GM19238 (cell line): ENCODE data around the gene MYOM3.

Source experiments
- DNase-seq: peaks from one replicate; pipeline ENCODE4 v3.0.0; 2011; ENCODE audit warnings: low spot score; ENCODE audit not compliant: insufficient read length

Gene MYOM3

GRCh38 chr1:24111996-24112779 is at the start of gene MYOM3:
MYOM3 (minus strand) TSS chr1:24112135; CDS start chr1:24108636, 3,499 bp downstream.
- DNase-seq = peak; percentile 39

- DNase-seq = no peak
Observed at GRCh38 chr1:24161270-24161669, 49.3 kb upstream of the MYOM3 start.

DNA sequence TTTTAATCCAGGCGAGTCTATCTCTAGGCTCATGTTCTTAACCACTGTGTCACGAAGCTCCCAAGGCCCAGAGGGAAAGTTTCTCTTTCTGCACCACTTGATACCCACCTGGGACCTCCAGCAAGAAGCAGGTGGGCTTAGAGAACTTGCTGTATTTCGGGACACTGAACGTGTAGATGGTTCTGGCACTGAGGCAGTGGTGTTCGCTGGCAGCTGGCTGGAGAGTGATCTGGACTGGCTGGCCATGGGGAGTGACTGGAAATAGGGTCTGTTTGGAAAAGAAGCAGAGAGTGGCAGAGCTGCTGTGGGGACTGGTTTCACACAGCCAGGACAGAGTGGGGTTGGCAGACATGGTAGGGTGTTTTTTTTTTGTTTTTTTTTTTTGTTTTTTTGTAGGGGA is 47.4 kb upstream of the MYOM3 start:
- no peak for DNase-seq

DNA sequence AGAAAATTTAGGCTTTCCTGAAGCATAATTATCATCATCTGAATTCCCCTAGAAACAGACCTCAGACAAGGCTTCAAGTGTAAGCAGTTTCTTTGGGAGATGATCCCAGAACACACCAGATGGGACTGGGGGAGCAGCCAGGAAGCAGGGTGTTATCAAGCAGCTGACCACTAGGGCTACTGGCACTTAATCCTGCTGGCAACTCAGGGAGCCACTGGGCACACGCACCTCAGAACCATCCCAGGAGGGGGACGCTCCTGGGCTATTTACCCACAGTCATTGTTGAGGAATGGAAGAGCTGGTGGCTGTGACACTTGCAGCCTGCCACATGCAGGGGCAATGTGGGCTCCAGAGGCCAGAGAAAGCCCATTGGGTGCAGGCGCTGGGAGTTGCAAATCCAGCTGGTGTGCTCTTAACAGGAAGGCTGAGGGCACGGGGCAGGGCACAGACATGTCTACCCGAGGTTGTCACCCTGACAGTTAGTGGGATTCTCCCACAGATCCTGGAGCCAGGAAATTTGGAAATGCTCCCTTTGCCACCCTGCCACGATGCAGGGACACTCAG is 46.1 kb upstream of the MYOM3 start:
- no peak for DNase-seq

DNA sequence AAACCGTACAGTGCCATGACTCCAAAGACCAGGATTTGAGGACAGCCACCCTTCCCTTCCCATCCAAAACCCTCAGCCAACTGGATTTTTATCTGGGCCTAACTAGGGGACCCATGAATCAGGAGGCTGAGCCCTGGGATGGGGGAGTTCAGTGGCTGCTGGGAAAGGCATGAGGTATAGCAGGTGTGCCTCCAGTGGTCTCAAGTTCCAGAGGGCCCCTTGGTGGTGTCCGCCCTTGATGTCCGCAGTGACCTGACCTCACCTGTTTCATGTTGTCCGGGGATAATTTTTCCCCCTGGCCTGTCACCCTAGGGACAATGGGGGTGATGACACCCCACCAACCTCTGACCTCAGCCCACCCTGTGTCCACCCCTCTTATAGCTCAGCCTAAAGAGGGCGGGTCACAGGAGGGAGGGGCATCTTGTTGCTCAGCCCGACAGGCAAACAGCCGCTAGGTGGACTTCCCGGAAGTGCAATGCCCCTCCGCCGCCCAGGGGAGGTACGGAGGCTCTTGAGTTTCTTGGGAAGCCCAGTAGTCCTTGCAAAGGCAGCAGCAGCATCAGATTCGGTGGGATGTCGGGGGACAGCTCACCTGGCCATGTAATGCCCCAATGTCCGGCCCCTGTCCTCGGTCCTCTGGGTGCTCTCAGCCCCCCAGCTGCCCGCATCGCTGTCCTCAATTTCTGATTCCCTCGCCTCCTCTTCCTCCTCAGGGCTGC is 44.8 kb upstream of the MYOM3 start:
- no peak for DNase-seq

DNA sequence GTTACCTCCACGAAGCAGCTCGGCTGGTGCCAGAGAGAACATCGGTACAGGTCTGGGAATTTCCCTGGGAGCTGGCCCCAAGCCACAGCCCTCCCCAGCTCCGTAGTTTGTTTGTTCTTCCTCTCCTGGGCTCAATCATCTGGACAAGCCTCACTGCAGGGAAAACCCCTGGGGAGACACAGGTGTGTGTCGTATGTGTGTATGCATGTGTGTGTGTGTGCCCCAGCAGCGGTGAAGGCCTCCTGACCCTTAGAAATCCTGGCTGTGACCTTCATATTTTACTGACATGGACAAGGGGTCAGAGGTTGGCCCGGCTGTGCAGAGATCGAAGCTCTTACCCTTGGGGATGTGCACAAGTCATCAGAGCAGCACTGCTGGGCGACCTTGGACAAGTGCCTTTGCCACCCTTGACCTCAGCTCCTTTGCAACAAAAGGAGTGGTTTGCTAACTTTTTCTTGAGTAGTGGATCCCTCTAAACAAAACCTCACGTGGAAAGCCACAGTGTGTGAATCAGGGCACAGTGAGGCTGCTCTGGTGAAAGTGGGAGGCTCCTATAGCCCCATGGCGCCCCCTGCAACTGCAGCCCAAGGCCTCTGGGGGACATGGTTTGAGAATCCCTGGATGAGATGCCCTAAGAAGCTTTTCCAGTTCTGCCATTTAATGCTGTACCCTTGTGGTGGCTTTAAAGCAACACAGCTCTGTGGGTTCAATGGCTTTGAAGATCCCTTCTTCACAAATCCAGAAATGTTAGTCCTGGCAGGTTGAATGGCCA is 43.3 kb upstream of the MYOM3 start:
- no peak for DNase-seq

DNA sequence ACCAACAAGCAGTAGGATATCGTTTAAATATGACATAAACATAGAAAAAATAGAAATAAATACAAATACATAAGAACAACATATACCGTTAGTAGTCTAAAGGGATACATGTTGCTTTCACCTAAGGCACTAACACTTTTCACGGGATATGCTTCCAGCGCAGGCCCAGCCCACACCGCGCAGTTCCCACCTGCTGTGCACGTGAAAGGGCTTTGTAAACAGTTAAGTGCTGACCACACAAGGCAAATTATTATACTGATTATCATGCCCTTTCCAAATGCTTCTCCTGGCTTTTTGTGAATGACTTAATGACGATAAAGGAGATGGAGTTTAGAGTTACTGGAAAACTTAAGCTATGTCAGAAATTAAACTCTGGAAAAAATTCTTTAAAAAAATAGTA is 42.3 kb upstream of the MYOM3 start:
- DNase-seq = no peak

DNA sequence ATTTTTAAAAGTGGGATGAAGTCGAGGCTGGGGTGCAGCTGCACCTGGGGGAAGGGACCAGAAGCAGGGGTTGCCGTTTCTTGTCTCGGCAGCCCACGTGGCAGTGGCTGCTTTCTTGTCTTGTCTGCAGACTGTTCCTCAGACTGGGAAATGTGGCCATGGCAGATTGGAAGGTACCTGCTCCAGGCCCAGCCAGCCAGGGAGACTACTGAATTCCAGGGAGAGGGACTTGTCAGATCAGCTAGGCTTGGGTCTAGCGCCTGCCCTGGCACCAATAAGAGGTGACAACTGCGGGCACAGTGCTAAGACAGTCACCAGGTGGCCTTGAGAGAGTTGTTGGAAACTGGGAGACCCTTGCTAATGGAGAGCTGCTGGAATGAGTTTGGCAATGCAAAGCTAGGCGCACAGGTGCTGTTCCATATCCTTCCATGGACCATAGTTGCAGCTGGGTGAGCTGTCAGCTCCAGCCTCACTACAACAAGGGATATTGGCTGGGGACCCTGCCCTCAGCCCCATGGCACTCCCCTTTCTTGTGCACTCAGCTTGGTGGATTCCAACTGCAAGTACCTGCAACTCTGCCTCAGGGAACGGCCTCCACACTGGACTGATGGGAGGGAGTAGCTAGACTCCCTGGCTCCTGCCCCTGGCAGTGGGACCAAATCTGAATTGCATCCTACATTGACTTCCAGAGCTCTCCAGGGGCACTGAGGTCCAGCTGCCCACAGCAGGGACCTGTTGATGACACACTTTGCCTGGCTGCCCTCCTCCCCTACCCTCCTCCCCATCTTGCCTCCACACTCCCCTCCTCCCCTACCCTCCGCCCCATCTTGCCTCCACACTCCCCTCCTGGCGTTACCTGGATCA is 40.9 kb upstream of the MYOM3 start:
- DNase-seq = no peak

DNA sequence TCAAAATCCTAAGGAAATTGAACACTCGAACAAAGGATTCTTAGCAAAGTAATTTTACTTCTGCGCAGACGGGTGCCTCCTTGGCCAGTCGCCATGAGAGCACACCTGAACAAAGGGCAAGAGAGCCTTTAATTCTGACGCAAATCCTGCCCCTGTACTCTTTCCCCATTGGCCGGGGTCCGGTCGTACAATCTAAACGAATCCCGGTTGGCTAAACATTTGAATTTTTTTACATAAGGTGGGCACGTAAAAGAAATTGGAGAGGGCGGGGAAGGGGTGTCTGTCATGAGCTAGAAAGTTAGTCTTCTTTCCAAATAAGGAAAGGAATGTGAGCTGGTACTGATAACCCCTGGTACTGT is 39.2 kb upstream of the MYOM3 start:
- DNase-seq = no peak

- DNase-seq = peak; percentile 77
Observed at GRCh38 chr1:24150234-24151174, 38.6 kb upstream of the MYOM3 start.

GRCh38 chr1:24149866-24150233 is 37.9 kb upstream of the MYOM3 start:
- no peak for DNase-seq

- no peak for DNase-seq
Observed at GRCh38 chr1:24147816-24148215, 35.9 kb upstream of the MYOM3 start.

DNA sequence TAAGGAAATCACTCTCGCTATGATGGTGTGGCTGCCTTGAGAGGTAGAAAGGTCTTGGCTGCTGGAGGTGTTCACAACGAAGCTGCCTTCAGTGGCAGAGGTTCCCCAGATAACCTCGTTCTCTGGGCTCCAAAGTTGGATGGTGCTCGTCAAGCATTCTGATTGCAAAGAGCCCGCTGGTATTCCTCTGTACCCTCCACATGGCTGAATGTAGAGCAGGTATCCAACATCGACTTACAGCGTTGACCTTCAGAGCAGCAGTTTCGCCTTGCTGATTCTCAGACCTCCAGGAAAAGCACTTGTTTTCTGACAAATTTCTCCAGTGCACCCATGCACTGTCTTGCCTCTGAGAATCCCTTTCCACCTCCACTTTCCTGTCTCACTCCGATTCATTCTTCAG is 35.3 kb upstream of the MYOM3 start:
- no peak for DNase-seq

GRCh38 chr1:24142546-24143534 is 30.9 kb upstream of the MYOM3 start, which contains the start of gene IL22RA1:
IL22RA1 (minus strand) TSS chr1:24143140; CDS start chr1:24143082, 58 bp downstream.
- DNase-seq = no peak

- DNase-seq = no peak
Observed at GRCh38 chr1:24141311-24141997, 29.5 kb upstream of the MYOM3 start.

- DNase-seq = no peak
Observed at GRCh38 chr1:24140741-24141181, 28.8 kb upstream of the MYOM3 start.

- no peak for DNase-seq
Observed at GRCh38 chr1:24139841-24140425, 28.0 kb upstream of the MYOM3 start.

DNA sequence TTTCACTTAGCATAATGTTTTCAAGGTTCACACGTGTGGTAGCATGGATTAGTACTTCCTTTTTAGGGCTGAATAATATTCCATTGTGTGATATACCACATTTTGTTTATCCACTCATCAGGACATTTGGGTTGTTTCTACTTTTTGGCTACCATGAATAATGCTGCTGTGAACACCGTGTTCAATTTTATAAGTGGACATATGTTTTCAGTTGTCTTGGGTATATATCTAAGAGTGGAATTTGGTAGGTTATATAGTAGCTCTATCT is 27.2 kb upstream of the MYOM3 start:
- DNase-seq = no peak
